ENCODE measurements around the gene IGF1R.

GRCh38 chr15:99009741-99010330, 361.5 kb downstream of the IGF1R start:
- TF ChIP-seq EZH2 (IDR thresholded peaks at IDR 0.05; ENCODE audit: low read length, unreplicated experiment) (no peak), CTCF (conservative IDR thresholded peaks at IDR 0.05; ENCODE audit: low read depth, low read length) (no peak), EZH2phosphoT487 (IDR thresholded peaks at IDR 0.05; ENCODE audit: borderline replicate concordance, low read length) (no peak)
